HCT116 (cell line): ENCODE data around the gene NABP2. TPM values are rescaled to one million over a fixed set of nuclear protein-coding genes. Genes with fewer than 3 reads are reported as not detected.

Experiments
- ATAC-seq: fragments of 200-7000 bp; cut with Tn5 transposase; 2 replicates; pipeline ENCODE4 v1.9.1; 2020; ENCODE audit warnings: mild to moderate bottlenecking, moderate library complexity
- BruUV-seq: library from RNA; stranded (reverse); fragments of 400-500 nt; replicated peaks from 2 replicates; lab custom pipeline; 2021; lab: Mats Ljungman, UMichigan
- CTCF ChIA-PET: fragments of 300-600 bp; sonication (Branson Sonifier 250); formaldehyde crosslinking; loops from one replicate; lab custom pipeline; 2021; ENCODE audit warnings: antibody characterized with exemption; lab: Charles Lee
- POLR2A ChIA-PET: fragments of 300-600, 350-600 bp; sonication (Branson Sonifier 250); formaldehyde crosslinking; loops from one replicate; lab custom pipeline; 2021; ENCODE audit warnings: antibody characterized with exemption; lab: Charles Lee
- RAD21 ChIA-PET, 2 experiments: fragments of 300-600 bp; sonication (Branson Sonifier 250); formaldehyde crosslinking; loops; one replicate each; lab custom pipeline; 2023; ENCODE audit warnings: low total read pairs in 2 of 2; ENCODE audit not compliant: uncharacterized antibody in 2 of 2, unreplicated experiment in 2 of 2, low non-redundant PET in 1 of 2; lab: Charles Lee
- DNase-seq: peaks from one replicate; pipeline ENCODE4 v3.0.0-alpha.2; 2010; ENCODE audit warnings: low read depth, low spot score
- H2AFZ ChIP-seq: fragments of 200-600 bp; shearing (Covaris generic), sonication (generic); 2 replicates; pipeline ENCODE4 v1.6.1; 2017; ENCODE audit warnings: low read depth, mixed run types, mixed read lengths, antibody characterized with exemption, low read length; ENCODE audit not compliant: poor library complexity, severe bottlenecking
- H3K27ac ChIP-seq: 2 replicates; pipeline ENCODE4 v1.5.1; 2012; ENCODE audit warnings: low read depth, low read length
- H3K27me3 ChIP-seq: fragments of 200-600 bp; sonication (generic); 2 replicates; pipeline ENCODE4 v1.6.1; 2016; ENCODE audit warnings: mixed run types, low read length, mixed read lengths; ENCODE audit not compliant: insufficient read depth
- H3K36me3 ChIP-seq, 2 experiments: fragments of 200-500 bp in 1 of 2; fragments of 200-600 bp in 1 of 2; sonication (Bioruptor generic) in 1 of 2; sonication (generic) in 1 of 2; 2 replicates each; pipeline versions ENCODE4 v1.5.1 to v1.6.1; 2014 to 2016; ENCODE audit warnings: low read length in 2 of 2, inconsistent platforms in 1 of 2, mixed read lengths in 1 of 2, mixed run types in 1 of 2; ENCODE audit not compliant: insufficient read depth in 2 of 2, control insufficient read depth in 1 of 2
- H3K4me1 ChIP-seq, 2 experiments: fragments of 200-600 bp in 1 of 2; sonication (generic) in 1 of 2; 2 replicates each; pipeline versions ENCODE4 v1.5.1 to v1.6.1; 2012 to 2017; ENCODE audit warnings: low read length in 2 of 2, inconsistent platforms in 1 of 2, mild to moderate bottlenecking in 1 of 2, mixed read lengths in 1 of 2, mixed run types in 1 of 2, moderate library complexity in 1 of 2; ENCODE audit not compliant: insufficient read depth in 2 of 2, control insufficient read depth in 1 of 2
- H3K4me2 ChIP-seq: fragments of 200-600 bp; sonication (generic); 2 replicates; pipeline ENCODE4 v1.6.1; 2017; ENCODE audit warnings: mixed run types, low read length, mixed read lengths
- H3K4me3 ChIP-seq, 2 experiments: fragments of 200-600 bp in 1 of 2; sonication (generic) in 1 of 2; replicated peaks in 1 of 2; 2 replicates each; pipeline ENCODE4 v1.5.1; 2011 to 2016; ENCODE audit warnings: low read length in 2 of 2, control low read depth in 1 of 2, low read depth in 1 of 2, mild to moderate bottlenecking in 1 of 2, mixed read lengths in 1 of 2, mixed run types in 1 of 2
- H3K79me2 ChIP-seq: fragments of 200-600 bp; sonication (generic); 2 replicates; pipeline ENCODE4 v1.6.1; 2017; ENCODE audit warnings: mild to moderate bottlenecking, mixed run types, low read length, moderate library complexity, mixed read lengths; ENCODE audit not compliant: insufficient read depth
- H3K9ac ChIP-seq: fragments of 200-600 bp; sonication (generic); 2 replicates; pipeline ENCODE4 v1.6.1; 2016; ENCODE audit warnings: low read length, mixed read lengths
- H3K9me2 ChIP-seq: fragments of 200-600 bp; sonication (generic), shearing (Covaris generic); 2 replicates; pipeline ENCODE4 v1.6.1; 2017; ENCODE audit warnings: mixed run types, mild to moderate bottlenecking, moderate library complexity; ENCODE audit not compliant: insufficient read depth
- H3K9me3 ChIP-seq, 2 experiments: fragments of 200-500 bp in 1 of 2; fragments of 200-600 bp in 1 of 2; sonication (Bioruptor generic) in 1 of 2; sonication (generic) in 1 of 2; 2 replicates each; pipeline ENCODE4 v1.6.1; 2014 to 2017; ENCODE audit warnings: low read length in 2 of 2, mixed read lengths in 2 of 2, inconsistent platforms in 1 of 2, low read depth in 1 of 2, mild to moderate bottlenecking in 1 of 2, mixed run types in 1 of 2, moderate library complexity in 1 of 2; ENCODE audit not compliant: control insufficient read depth in 1 of 2, insufficient read depth in 1 of 2
- H4K20me1 ChIP-seq: fragments of 200-600 bp; sonication (generic), shearing (Covaris generic); 2 replicates; pipeline ENCODE4 v1.6.1; 2017; ENCODE audit warnings: mixed run types, mild to moderate bottlenecking, moderate library complexity; ENCODE audit not compliant: insufficient read depth
- CEBPB ChIP-seq: IDR thresholded peaks from 2 replicates; pipeline ENCODE4 v1.6.1; 2012; ENCODE audit warnings: low read depth
- EGR1 ChIP-seq: IDR thresholded peaks from 2 replicates; pipeline ENCODE4 v1.6.1; 2012; ENCODE audit warnings: low read depth
- ELF1 ChIP-seq: IDR thresholded peaks from 2 replicates; pipeline ENCODE4 v1.6.1; 2012; ENCODE audit warnings: low read depth, borderline replicate concordance
- EZH2 ChIP-seq: fragments of 200-600 bp; sonication (generic); IDR thresholded peaks from 2 replicates; pipeline ENCODE4 v1.6.1; 2017; ENCODE audit warnings: antibody characterized with exemption, mixed run types
- EZH2phosphoT487 ChIP-seq: fragments of 200-600 bp; IDR thresholded peaks from 2 replicates; pipeline ENCODE4 v1.6.1; 2018; ENCODE audit warnings: antibody characterized with exemption, borderline replicate concordance
- JUND ChIP-seq: IDR thresholded peaks from 2 replicates; pipeline ENCODE4 v1.6.1; 2012
- POLR2A ChIP-seq: IDR thresholded peaks from 2 replicates; pipeline ENCODE4 v1.7.0; 2011; ENCODE audit warnings: borderline replicate concordance; ENCODE audit not compliant: insufficient read depth, insufficient read length; ENCODE audit errors: extremely low read depth
- POLR2AphosphoS5 ChIP-seq: IDR thresholded peaks from 2 replicates; pipeline ENCODE4 v1.6.1; 2011; ENCODE audit warnings: mild to moderate bottlenecking, low read depth, low read length, moderate library complexity
- RAD21 ChIP-seq: IDR thresholded peaks from 2 replicates; pipeline ENCODE4 v1.6.1; 2012; ENCODE audit warnings: low read depth, mild to moderate bottlenecking
- SP1 ChIP-seq: IDR thresholded peaks from 2 replicates; pipeline ENCODE4 v1.6.1; 2012; ENCODE audit warnings: low read depth
- SRF ChIP-seq: IDR thresholded peaks from 2 replicates; pipeline ENCODE4 v1.6.1; 2012; ENCODE audit warnings: low read depth
- TCF7L2 ChIP-seq: IDR thresholded peaks from 2 replicates; pipeline ENCODE4 v1.7.0; 2011; ENCODE audit warnings: borderline replicate concordance, inconsistent platforms; ENCODE audit not compliant: insufficient read depth, insufficient read length; ENCODE audit errors: extremely low read depth
- YY1 ChIP-seq: IDR thresholded peaks from 2 replicates; pipeline ENCODE4 v1.6.1; 2011; ENCODE audit warnings: low read length, low read depth, moderate library complexity, mild to moderate bottlenecking; ENCODE audit not compliant: insufficient replicate concordance; ENCODE audit errors: extremely low read depth
- ZFX ChIP-seq: fragments of 450-650 bp; IDR thresholded peaks from 2 replicates; pipeline ENCODE4 v1.6.1; 2017
- ZNF274 ChIP-seq: fragments of 200-500 bp; sonication (Bioruptor generic); IDR thresholded peaks from 2 replicates; pipeline ENCODE4 v1.6.1; 2014; ENCODE audit warnings: mild to moderate bottlenecking, low read depth, low read length, inconsistent platforms
- intact Hi-C: fragments of 100-400 bp; cut with micrococcal nuclease; formaldehyde crosslinking; loops from 2 replicates; pipeline ENCODE4 v1.10.0; 2022
- total RNA-seq: library from RNA; stranded (reverse); gene quantifications from one replicate; pipeline ENCODE4 v1.2.1, GENCODE V29; 2021; ENCODE audit not compliant: unreplicated experiment
- TF ChIP-seq, protein P1 (sequence below): IDR thresholded peaks from 2 replicates; pipeline ENCODE4 v1.6.1; 2011; ENCODE audit warnings: mild to moderate bottlenecking, low read length, moderate library complexity; ENCODE audit not compliant: insufficient replicate concordance; ENCODE audit errors: extremely low read depth
- TF ChIP-seq, protein P2 (sequence below), 3 experiments: fragments of 200-600 bp in 1 of 3; sonication (generic) in 1 of 3; IDR thresholded peaks in 2 of 3; conservative IDR thresholded peaks in 1 of 3; 2 replicates each; pipeline ENCODE4 v1.5.1; 2012 to 2017; ENCODE audit warnings: low read depth in 2 of 3, low read length in 2 of 3, antibody characterized with exemption in 1 of 3, borderline replicate concordance in 1 of 3, control low read depth in 1 of 3, mild to moderate bottlenecking in 1 of 3, mixed read lengths in 1 of 3, mixed run types in 1 of 3, moderate library complexity in 1 of 3; ENCODE audit not compliant: insufficient read depth in 1 of 3
- TF ChIP-seq, protein P3 (sequence below): IDR thresholded peaks from 2 replicates; pipeline ENCODE4 v1.6.1; 2012; ENCODE audit warnings: low read depth
- TF ChIP-seq, protein P4 (sequence below): IDR thresholded peaks from 2 replicates; pipeline ENCODE4 v1.6.1; 2012

NABP2 gene
- total RNA-seq, 1 experiment from 2014 or later = 52.9 TPM

DNA sequence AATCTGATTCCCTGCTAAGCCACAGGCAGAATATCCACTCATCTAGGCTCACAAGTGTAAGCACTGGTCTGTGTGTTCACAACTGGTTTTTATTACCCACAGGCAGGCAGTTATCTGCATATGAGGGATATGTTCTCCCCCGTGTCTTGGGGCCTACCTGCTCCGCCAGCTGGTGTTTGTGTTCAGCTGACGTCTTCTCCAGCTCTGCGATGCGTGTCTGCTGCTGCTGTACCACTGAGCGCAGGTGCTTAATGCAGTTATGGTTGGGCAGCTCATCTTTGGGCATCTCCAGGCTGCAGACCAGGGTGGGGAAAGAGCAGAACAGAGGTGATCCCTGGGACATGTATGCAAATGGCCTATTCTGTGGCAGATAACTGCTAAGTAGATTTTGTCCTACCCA lies 16.1 kb upstream of the NABP2 start:
- Histone ChIP-seq H4K20me1 (no peaks in the 10 kb centered on the region), H3K9me3 (no peaks in the 10 kb centered on the region), H3K79me2 (no peaks in the 10 kb centered on the region), H2AFZ (no peak overlapping the region), H3K4me3 (no peak overlapping the region), H3K36me3 (peaks cover 28 to 31% of the 10 kb centered on the region in 2 experiments), H3K27ac (no peak overlapping the region)
- intact Hi-C loops = loop anchor here (5.0 kb wide), 1 partner anchor 254 kb away; no protein-coding TSS in a partner anchor
- RAD21 ChIA-PET = interaction anchor here in 1 of 2 experiments (0.5 kb wide), 1 partner anchor 18 kb away, joined by 4 read pairs; no protein-coding TSS in a partner anchor
- no TSS peak for BruUV-seq
- CTCF ChIA-PET = interaction anchor here (0.7 to 1.5 kb wide), 2 partner anchors 8 to 14 kb away, joined by 3 to 4 read pairs; partner anchors contain the start of gene RNF41
- ATAC-seq = no peak
- TF ChIP-seq TCF7L2 = no peak
- TF ChIP-seq ELF1 = no peak
- TF ChIP-seq, protein P1, sequence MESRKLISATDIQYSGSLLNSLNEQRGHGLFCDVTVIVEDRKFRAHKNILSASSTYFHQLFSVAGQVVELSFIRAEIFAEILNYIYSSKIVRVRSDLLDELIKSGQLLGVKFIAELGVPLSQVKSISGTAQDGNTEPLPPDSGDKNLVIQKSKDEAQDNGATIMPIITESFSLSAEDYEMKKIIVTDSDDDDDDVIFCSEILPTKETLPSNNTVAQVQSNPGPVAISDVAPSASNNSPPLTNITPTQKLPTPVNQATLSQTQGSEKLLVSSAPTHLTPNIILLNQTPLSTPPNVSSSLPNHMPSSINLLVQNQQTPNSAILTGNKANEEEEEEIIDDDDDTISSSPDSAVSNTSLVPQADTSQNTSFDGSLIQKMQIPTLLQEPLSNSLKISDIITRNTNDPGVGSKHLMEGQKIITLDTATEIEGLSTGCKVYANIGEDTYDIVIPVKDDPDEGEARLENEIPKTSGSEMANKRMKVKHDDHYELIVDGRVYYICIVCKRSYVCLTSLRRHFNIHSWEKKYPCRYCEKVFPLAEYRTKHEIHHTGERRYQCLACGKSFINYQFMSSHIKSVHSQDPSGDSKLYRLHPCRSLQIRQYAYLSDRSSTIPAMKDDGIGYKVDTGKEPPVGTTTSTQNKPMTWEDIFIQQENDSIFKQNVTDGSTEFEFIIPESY = no peak
- TF ChIP-seq EGR1 = no peak
- no peak for TF ChIP-seq CEBPB
- no peak for TF ChIP-seq ZFX
- no peak for TF ChIP-seq RAD21
- no peak for TF ChIP-seq SP1
- TF ChIP-seq, protein P2, sequence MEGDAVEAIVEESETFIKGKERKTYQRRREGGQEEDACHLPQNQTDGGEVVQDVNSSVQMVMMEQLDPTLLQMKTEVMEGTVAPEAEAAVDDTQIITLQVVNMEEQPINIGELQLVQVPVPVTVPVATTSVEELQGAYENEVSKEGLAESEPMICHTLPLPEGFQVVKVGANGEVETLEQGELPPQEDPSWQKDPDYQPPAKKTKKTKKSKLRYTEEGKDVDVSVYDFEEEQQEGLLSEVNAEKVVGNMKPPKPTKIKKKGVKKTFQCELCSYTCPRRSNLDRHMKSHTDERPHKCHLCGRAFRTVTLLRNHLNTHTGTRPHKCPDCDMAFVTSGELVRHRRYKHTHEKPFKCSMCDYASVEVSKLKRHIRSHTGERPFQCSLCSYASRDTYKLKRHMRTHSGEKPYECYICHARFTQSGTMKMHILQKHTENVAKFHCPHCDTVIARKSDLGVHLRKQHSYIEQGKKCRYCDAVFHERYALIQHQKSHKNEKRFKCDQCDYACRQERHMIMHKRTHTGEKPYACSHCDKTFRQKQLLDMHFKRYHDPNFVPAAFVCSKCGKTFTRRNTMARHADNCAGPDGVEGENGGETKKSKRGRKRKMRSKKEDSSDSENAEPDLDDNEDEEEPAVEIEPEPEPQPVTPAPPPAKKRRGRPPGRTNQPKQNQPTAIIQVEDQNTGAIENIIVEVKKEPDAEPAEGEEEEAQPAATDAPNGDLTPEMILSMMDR (IDR thresholded peaks at IDR 0.05 in 2 of 3, conservative IDR thresholded peaks at IDR 0.05 in 1 of 3; ENCODE audit: borderline replicate concordance in 1 of 3, insufficient read depth in 1 of 3, low read depth in 2 of 3, low read length in 2 of 3) = no peak
- no peak for TF ChIP-seq POLR2A
- TF ChIP-seq EZH2 = no peak
- no peak for TF ChIP-seq SRF
- no peak for TF ChIP-seq EZH2phosphoT487
- no peak for TF ChIP-seq ZNF274
- TF ChIP-seq YY1 = no peak
- TF ChIP-seq, protein P3, sequence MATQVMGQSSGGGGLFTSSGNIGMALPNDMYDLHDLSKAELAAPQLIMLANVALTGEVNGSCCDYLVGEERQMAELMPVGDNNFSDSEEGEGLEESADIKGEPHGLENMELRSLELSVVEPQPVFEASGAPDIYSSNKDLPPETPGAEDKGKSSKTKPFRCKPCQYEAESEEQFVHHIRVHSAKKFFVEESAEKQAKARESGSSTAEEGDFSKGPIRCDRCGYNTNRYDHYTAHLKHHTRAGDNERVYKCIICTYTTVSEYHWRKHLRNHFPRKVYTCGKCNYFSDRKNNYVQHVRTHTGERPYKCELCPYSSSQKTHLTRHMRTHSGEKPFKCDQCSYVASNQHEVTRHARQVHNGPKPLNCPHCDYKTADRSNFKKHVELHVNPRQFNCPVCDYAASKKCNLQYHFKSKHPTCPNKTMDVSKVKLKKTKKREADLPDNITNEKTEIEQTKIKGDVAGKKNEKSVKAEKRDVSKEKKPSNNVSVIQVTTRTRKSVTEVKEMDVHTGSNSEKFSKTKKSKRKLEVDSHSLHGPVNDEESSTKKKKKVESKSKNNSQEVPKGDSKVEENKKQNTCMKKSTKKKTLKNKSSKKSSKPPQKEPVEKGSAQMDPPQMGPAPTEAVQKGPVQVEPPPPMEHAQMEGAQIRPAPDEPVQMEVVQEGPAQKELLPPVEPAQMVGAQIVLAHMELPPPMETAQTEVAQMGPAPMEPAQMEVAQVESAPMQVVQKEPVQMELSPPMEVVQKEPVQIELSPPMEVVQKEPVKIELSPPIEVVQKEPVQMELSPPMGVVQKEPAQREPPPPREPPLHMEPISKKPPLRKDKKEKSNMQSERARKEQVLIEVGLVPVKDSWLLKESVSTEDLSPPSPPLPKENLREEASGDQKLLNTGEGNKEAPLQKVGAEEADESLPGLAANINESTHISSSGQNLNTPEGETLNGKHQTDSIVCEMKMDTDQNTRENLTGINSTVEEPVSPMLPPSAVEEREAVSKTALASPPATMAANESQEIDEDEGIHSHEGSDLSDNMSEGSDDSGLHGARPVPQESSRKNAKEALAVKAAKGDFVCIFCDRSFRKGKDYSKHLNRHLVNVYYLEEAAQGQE = no peak
- no peak for TF ChIP-seq JUND
- no peak for TF ChIP-seq POLR2AphosphoS5
- TF ChIP-seq, protein P4, sequence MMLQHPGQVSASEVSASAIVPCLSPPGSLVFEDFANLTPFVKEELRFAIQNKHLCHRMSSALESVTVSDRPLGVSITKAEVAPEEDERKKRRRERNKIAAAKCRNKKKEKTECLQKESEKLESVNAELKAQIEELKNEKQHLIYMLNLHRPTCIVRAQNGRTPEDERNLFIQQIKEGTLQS = no peak
- TF ChIP-seq, all 23 proteins: peak for 0
- Histone ChIP-seq H3K4me2 (no peak overlapping the region), H3K4me1 (peaks cover 0 to 6% of the 10 kb centered on the region in 2 experiments; a peak in 2 of 4 replicates), H3K9ac (no peak overlapping the region), H3K27me3 (no peaks in the 10 kb centered on the region), H3K9me2 (no peaks in the 10 kb centered on the region)
- POLR2A ChIA-PET = interaction anchor here (1.3 kb wide), 1 partner anchor 14 kb away, joined by 3 read pairs; the partner anchor contains the start of gene RNF41
- no peak for DNase-seq
